Thyroid gland (tissue), 4 donors: ENCODE results near the gene CMC2.

Experiments
- CTCF ChIP-seq, 6 experiments: fragments of 200-600 bp in 3 of 6; fragments of 450-650 bp in 3 of 6; sonication (generic) in 3 of 6; IDR thresholded peaks; one replicate each; pipeline ENCODE4 v1.5.1; 2016 to 2019; ENCODE audit warnings: antibody characterized with exemption in 6 of 6, mild to moderate bottlenecking in 2 of 6, inconsistent platforms in 1 of 6, moderate library complexity in 1 of 6
- POLR2A ChIP-seq, 2 donors: fragments of 450-650 bp; IDR thresholded peaks; one replicate each; pipeline ENCODE4 v1.6.1; 2017; ENCODE audit warnings: antibody characterized with exemption in 2 of 2, mild to moderate bottlenecking in 2 of 2, moderate library complexity in 1 of 2

- TF ChIP-seq CTCF (IDR thresholded peaks at IDR 0.05): no peak
- no peak for TF ChIP-seq POLR2A (IDR thresholded peaks at IDR 0.05)
These were observed 25.6 kb downstream of the CMC2 start for GRCh38 chr16:80981103-80981502.
